PFSK-1 (cell line): Measurements from ENCODE around the gene CAMK1D.

Source experiments
- FOXP2 ChIP-seq: optimal IDR thresholded peaks from 2 replicates; pipeline ENCODE3; 2011; ENCODE audit warnings: borderline replicate concordance, control low read depth, inconsistent platforms; ENCODE audit not compliant: insufficient read depth; ENCODE audit errors: extremely low read length, extremely low read depth
- POLR2AphosphoS5 ChIP-seq: IDR thresholded peaks from 2 replicates; pipeline ENCODE4 v1.6.1; 2012; ENCODE audit warnings: low read depth, mild to moderate bottlenecking, control low read depth, low read length, moderate library complexity
- SIN3A ChIP-seq: IDR thresholded peaks from 2 replicates; pipeline ENCODE4 v1.6.1; 2012; ENCODE audit warnings: mild to moderate bottlenecking, low read length, moderate library complexity, borderline replicate concordance; ENCODE audit not compliant: insufficient read depth
- TAF1 ChIP-seq: IDR thresholded peaks from 2 replicates; pipeline ENCODE4 v1.6.1; 2012; ENCODE audit warnings: low read length, control low read depth, borderline replicate concordance; ENCODE audit not compliant: insufficient read depth
- TF ChIP-seq, protein P1 (sequence below), 2 experiments: IDR thresholded peaks; 2 replicates each; pipeline versions ENCODE4 v1.6.1 to v1.8.0; 2011 to 2012; ENCODE audit warnings: low read depth in 2 of 2, low read length in 2 of 2, control low read depth in 1 of 2, inconsistent platforms in 1 of 2, mild to moderate bottlenecking in 1 of 2, moderate library complexity in 1 of 2; ENCODE audit not compliant: insufficient read depth in 1 of 2

Gene CAMK1D

DNA sequence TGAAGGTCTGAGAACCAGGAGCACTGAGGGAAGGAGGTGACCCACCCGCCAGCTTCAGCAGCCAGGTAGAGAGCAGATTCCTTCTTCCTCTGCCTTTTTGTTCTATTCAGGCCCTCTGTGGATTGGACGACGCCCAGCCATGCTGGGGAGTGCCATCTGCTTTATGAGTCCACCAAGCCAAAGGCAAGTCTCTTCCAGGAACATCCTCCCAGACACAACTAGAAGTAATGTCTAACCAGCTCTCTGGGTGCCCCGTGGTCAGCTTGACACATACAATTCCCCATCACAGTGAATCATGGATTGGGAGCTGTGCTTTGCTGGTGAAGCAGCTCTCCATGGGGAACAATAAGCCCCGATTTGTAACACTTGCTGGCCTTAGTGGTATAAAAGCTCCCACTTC, 526.9 kb downstream of the CAMK1D start:
- TF ChIP-seq POLR2AphosphoS5 = no peak
- TF ChIP-seq SIN3A = no peak
- TF ChIP-seq, protein P1, sequence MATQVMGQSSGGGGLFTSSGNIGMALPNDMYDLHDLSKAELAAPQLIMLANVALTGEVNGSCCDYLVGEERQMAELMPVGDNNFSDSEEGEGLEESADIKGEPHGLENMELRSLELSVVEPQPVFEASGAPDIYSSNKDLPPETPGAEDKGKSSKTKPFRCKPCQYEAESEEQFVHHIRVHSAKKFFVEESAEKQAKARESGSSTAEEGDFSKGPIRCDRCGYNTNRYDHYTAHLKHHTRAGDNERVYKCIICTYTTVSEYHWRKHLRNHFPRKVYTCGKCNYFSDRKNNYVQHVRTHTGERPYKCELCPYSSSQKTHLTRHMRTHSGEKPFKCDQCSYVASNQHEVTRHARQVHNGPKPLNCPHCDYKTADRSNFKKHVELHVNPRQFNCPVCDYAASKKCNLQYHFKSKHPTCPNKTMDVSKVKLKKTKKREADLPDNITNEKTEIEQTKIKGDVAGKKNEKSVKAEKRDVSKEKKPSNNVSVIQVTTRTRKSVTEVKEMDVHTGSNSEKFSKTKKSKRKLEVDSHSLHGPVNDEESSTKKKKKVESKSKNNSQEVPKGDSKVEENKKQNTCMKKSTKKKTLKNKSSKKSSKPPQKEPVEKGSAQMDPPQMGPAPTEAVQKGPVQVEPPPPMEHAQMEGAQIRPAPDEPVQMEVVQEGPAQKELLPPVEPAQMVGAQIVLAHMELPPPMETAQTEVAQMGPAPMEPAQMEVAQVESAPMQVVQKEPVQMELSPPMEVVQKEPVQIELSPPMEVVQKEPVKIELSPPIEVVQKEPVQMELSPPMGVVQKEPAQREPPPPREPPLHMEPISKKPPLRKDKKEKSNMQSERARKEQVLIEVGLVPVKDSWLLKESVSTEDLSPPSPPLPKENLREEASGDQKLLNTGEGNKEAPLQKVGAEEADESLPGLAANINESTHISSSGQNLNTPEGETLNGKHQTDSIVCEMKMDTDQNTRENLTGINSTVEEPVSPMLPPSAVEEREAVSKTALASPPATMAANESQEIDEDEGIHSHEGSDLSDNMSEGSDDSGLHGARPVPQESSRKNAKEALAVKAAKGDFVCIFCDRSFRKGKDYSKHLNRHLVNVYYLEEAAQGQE (IDR thresholded peaks at IDR 0.05; ENCODE audit: insufficient read depth in 1 of 2, low read depth in 2 of 2, low read length in 2 of 2) = no peak
- TF ChIP-seq FOXP2 = no peak
- no peak for TF ChIP-seq TAF1

DNA sequence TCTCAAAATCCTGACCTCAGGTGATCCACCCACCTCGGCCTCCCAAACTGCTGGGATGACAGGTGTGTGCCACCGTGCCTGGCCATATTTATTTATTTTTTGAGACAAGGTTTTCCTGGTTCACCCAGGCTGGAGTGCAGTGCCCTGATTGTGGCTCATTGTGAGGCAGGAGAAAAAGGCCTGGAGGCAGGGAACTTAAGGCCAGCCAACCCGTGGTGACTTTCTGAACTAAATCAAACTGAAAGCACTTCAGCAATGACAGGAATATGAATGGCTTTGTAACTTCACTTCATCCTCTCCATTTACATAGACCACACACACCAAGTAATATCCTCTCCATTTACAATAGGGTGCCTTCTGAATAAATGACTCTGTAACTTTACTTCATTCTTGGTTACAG, 527.8 kb downstream of the CAMK1D start:
- no peak for TF ChIP-seq TAF1
- TF ChIP-seq FOXP2 = no peak
- no peak for TF ChIP-seq POLR2AphosphoS5
- TF ChIP-seq, protein P1 (IDR thresholded peaks at IDR 0.05; ENCODE audit: insufficient read depth in 1 of 2, low read depth in 2 of 2, low read length in 2 of 2) = no peak
- no peak for TF ChIP-seq SIN3A

DNA sequence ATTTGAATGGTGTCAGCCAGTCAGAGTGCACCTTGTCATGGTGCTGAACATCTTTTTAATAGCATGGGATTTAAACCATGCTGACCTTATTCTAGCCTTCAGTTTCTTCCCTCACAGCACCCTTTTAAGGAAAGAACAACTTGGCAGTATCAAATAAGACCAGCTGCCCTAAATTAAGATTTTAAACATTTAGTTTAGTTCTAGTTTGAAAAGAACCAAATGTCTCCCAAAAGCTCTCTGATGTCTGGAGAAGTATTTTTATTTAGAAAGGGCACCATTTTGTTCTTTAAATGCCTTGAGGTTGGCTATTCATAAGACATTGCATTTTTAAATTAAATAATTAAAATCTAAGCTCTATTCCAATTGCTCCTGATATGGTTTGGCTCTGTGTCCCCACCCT, 531.1 kb downstream of the CAMK1D start:
- TF ChIP-seq, protein P1 (IDR thresholded peaks at IDR 0.05; ENCODE audit: insufficient read depth in 1 of 2, low read depth in 2 of 2, low read length in 2 of 2) = no peak
- TF ChIP-seq SIN3A (no peak), POLR2AphosphoS5 (no peak), FOXP2 (no peak), TAF1 (no peak)

DNA sequence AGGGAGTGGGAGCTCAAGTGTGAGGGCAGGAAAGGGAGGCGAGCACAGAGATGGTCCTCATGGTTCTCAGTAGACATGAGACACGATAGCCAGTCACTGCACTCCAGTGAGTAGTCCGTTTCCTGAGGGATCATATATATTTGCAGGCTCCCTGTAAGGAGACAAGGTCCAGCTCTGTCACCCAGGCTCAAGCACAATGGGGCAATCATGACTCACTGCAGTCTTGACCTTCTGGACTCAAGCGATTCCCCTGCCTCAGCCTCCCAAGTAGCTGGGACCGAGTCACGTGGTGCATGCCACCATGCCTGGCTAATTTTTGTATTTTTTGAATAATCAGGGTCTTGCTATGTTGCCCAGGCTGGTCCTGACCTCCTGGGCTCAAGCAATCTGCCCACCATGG, 535.5 kb downstream of the CAMK1D start:
- no peak for TF ChIP-seq SIN3A
- TF ChIP-seq, protein P1 (IDR thresholded peaks at IDR 0.05; ENCODE audit: insufficient read depth in 1 of 2, low read depth in 2 of 2, low read length in 2 of 2) = no peak
- TF ChIP-seq TAF1 = no peak
- TF ChIP-seq FOXP2 = no peak
- no peak for TF ChIP-seq POLR2AphosphoS5
